Esophagus squamous epithelium (tissue), 4 donors: Measurements from ENCODE around the gene MAN1C1.

Experiments used
- POLR2A ChIP-seq, 4 donors: fragments of 450-650 bp; IDR thresholded peaks; one replicate each; pipeline ENCODE4 v1.6.1; 2017; ENCODE audit warnings: antibody characterized with exemption in 4 of 4, mild to moderate bottlenecking in 4 of 4, moderate library complexity in 3 of 4
- TF ChIP-seq, protein P1 (sequence below), 6 experiments: fragments of 450-650 bp in 4 of 6; fragments of 200-600 bp in 2 of 6; sonication (generic) in 2 of 6; IDR thresholded peaks; one replicate each; pipeline ENCODE4 v1.5.1; 2016 to 2019; ENCODE audit warnings: antibody characterized with exemption in 6 of 6, mild to moderate bottlenecking in 4 of 6, moderate library complexity in 4 of 6

DNA sequence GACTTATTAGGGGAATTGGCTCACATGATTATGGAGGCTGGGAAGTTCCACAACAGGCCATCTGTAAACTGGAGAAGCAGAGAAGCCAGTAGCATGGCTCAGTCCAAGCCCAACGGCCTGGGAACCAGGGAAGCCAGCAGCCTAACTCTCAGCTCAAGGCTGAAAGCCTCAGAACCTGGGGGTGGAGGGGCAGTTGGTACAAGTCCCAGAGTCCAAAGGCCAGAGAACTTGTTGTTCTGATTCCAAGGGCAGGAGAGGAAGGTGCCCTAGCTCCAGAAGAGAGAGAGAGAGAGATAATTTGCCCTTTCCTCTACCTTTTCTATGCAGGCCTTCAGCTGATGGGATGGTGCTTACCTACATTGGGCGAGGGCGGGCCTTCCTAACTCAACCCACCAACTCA, 55.3 kb downstream of the MAN1C1 start:
- TF ChIP-seq, protein P1, sequence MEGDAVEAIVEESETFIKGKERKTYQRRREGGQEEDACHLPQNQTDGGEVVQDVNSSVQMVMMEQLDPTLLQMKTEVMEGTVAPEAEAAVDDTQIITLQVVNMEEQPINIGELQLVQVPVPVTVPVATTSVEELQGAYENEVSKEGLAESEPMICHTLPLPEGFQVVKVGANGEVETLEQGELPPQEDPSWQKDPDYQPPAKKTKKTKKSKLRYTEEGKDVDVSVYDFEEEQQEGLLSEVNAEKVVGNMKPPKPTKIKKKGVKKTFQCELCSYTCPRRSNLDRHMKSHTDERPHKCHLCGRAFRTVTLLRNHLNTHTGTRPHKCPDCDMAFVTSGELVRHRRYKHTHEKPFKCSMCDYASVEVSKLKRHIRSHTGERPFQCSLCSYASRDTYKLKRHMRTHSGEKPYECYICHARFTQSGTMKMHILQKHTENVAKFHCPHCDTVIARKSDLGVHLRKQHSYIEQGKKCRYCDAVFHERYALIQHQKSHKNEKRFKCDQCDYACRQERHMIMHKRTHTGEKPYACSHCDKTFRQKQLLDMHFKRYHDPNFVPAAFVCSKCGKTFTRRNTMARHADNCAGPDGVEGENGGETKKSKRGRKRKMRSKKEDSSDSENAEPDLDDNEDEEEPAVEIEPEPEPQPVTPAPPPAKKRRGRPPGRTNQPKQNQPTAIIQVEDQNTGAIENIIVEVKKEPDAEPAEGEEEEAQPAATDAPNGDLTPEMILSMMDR (IDR thresholded peaks at IDR 0.05) = no peak
- TF ChIP-seq POLR2A (IDR thresholded peaks at IDR 0.05) = no peak
